ENCODE data around the gene SDK1. TPM values are rescaled to one million over a fixed set of nuclear protein-coding genes. Genes with fewer than 3 reads are reported as not detected.

The SDK1 gene
- total RNA-seq, 1 experiment from 2014 or later, result 20.0 TPM

DNA sequence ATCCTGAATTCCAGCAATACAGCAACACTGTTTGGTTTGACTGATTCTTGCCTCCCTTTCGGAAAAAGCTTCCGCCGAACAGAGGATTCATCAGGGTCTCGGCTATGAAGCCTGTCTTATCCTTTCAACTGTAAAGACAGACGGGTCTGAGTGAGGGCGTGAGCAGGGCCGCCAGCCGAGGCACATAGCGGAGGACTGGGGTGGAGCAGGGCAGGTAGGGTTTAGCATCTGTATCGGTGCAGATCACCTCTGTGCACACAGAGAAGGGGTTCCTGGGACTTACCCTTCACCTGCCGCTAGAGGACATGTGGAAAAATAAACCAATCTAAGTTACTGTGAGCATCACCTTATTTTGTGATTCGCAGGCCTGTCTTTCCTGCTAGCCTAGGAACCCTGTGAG lies 724.2 kb downstream of the SDK1 start:
- intact Hi-C loops (cut with micrococcal nuclease; ENCODE audit: unreplicated experiment), result no loop called here
- TF ChIP-seq CTCF (IDR thresholded peaks at IDR 0.05; ENCODE audit: unreplicated experiment), result no peak
- H3K36me3 Mint-ChIP-seq (ENCODE audit: insufficient read depth, unreplicated experiment), result no peaks in the 10 kb centered on the region
- no peak for DNase-seq
- no peaks in the 10 kb centered on the region for H3K9me3 Mint-ChIP-seq (ENCODE audit: low read depth, unreplicated experiment)
- no peaks in the 10 kb centered on the region for H3K27me3 Mint-ChIP-seq (ENCODE audit: unreplicated experiment)
- H3K27ac Mint-ChIP-seq (ENCODE audit: unreplicated experiment), result no peak overlapping the region
- no TSS peak for BruUV-seq (replicated peaks)
- CTCF ChIA-PET, result no interaction called here
- no peaks in the 10 kb centered on the region for H3K4me1 Mint-ChIP-seq (ENCODE audit: low read depth, unreplicated experiment)
- no peak overlapping the region for H3K4me3 Mint-ChIP-seq (ENCODE audit: low read depth, unreplicated experiment)

GRCh38 chr7:4025694-4026615 lies 724.9 kb downstream of the SDK1 start:
- no peaks in the 10 kb centered on the region for H3K9me3 Mint-ChIP-seq (ENCODE audit: low read depth, unreplicated experiment)

GRCh38 chr7:4026941-4027486 lies 726.0 kb downstream of the SDK1 start:
- TF ChIP-seq CTCF (IDR thresholded peaks at IDR 0.05; ENCODE audit: unreplicated experiment), result no peak
- no peak for DNase-seq
- Mint-ChIP-seq H3K36me3 (ENCODE audit: insufficient read depth, unreplicated experiment) (no peaks in the 10 kb centered on the region), H3K27me3 (ENCODE audit: unreplicated experiment) (no peaks in the 10 kb centered on the region), H3K4me1 (ENCODE audit: low read depth, unreplicated experiment) (no peaks in the 10 kb centered on the region), H3K27ac (ENCODE audit: unreplicated experiment) (no peak overlapping the region), H3K9me3 (ENCODE audit: low read depth, unreplicated experiment) (no peaks in the 10 kb centered on the region), H3K4me3 (ENCODE audit: low read depth, unreplicated experiment) (no peak overlapping the region)
- CTCF ChIA-PET, result interaction anchor here (1.6 kb wide), 1 partner anchor 30 kb away, joined by 3 read pairs; no protein-coding TSS in a partner anchor
- intact Hi-C loops (cut with micrococcal nuclease; ENCODE audit: unreplicated experiment), result no loop called here
- BruUV-seq (replicated peaks), result no TSS peak

More at GRCh38 chr7:4025694-4026615, 724.9 kb downstream of the SDK1 start:
- TF ChIP-seq CTCF (IDR thresholded peaks at IDR 0.05; ENCODE audit: unreplicated experiment), result no peak
- Mint-ChIP-seq H3K27me3 (ENCODE audit: unreplicated experiment) (no peaks in the 10 kb centered on the region), H3K4me3 (ENCODE audit: low read depth, unreplicated experiment) (no peak overlapping the region), H3K4me1 (ENCODE audit: low read depth, unreplicated experiment) (no peaks in the 10 kb centered on the region), H3K27ac (ENCODE audit: unreplicated experiment) (no peak overlapping the region), H3K36me3 (ENCODE audit: insufficient read depth, unreplicated experiment) (no peaks in the 10 kb centered on the region)
- BruUV-seq (replicated peaks), result no TSS peak
- no peak for DNase-seq
- CTCF ChIA-PET, result no interaction called here
- intact Hi-C loops (cut with micrococcal nuclease; ENCODE audit: unreplicated experiment), result no loop called here

- CTCF ChIA-PET, result interaction anchor here (1.6 kb wide), 1 partner anchor 31 kb away, joined by 3 read pairs; no protein-coding TSS in a partner anchor
- intact Hi-C loops (cut with micrococcal nuclease; ENCODE audit: unreplicated experiment), result no loop called here
- H3K27me3 Mint-ChIP-seq (ENCODE audit: unreplicated experiment), result no peaks in the 10 kb centered on the region
- no peaks in the 10 kb centered on the region for H3K36me3 Mint-ChIP-seq (ENCODE audit: insufficient read depth, unreplicated experiment)
- H3K27ac Mint-ChIP-seq (ENCODE audit: unreplicated experiment), result no peak overlapping the region
- BruUV-seq (replicated peaks), result no TSS peak
- H3K4me1 Mint-ChIP-seq (ENCODE audit: low read depth, unreplicated experiment), result no peaks in the 10 kb centered on the region
- H3K9me3 Mint-ChIP-seq (ENCODE audit: low read depth, unreplicated experiment), result no peaks in the 10 kb centered on the region
- DNase-seq, result no peak
- no peak overlapping the region for H3K4me3 Mint-ChIP-seq (ENCODE audit: low read depth, unreplicated experiment)
- no peak for TF ChIP-seq CTCF (IDR thresholded peaks at IDR 0.05; ENCODE audit: unreplicated experiment)
Measured at GRCh38 chr7:4028221-4028620, 727.2 kb downstream of the SDK1 start.
